HepG2 (cell line): ENCODE results near the gene TMEM41B.

Experiments
- CHD4 ChIP-seq: fragments of 200-600 bp; sonication (generic); IDR thresholded peaks from 2 replicates; pipeline ENCODE4 v1.7.0; 2017; ENCODE audit warnings: mild to moderate bottlenecking, low read length, borderline replicate concordance
- NR1H2 ChIP-seq: sonication (generic); formaldehyde crosslinking; IDR thresholded peaks from 2 replicates; pipeline ENCODE4 v1.8.1; 2022; ENCODE audit warnings: low read depth, missing genetic modification reagents, borderline replicate concordance
- NR3C1 ChIP-seq: sonication (generic); formaldehyde crosslinking; IDR thresholded peaks from 2 replicates; pipeline ENCODE4 v1.4.0; 2020; ENCODE audit warnings: missing genetic modification reagents
- PAF1 ChIP-seq: IDR thresholded peaks from 2 replicates; pipeline ENCODE4 v1.6.1; 2016; ENCODE audit warnings: missing genetic modification reagents, missing compliant biosample characterization
- TF ChIP-seq, protein P1 (sequence below): sonication (generic); formaldehyde crosslinking; IDR thresholded peaks from 2 replicates; pipeline ENCODE4 v1.5.0; 2020; ENCODE audit warnings: mild to moderate bottlenecking, missing genetic modification reagents, moderate library complexity
- TF ChIP-seq, protein P2 (sequence below), 2 experiments: IDR thresholded peaks; 2 replicates each; pipeline ENCODE4 v1.6.1; 2011 to 2012; ENCODE audit warnings: low read length in 2 of 2, borderline replicate concordance in 1 of 2, low read depth in 1 of 2, mild to moderate bottlenecking in 1 of 2, moderate library complexity in 1 of 2

DNA sequence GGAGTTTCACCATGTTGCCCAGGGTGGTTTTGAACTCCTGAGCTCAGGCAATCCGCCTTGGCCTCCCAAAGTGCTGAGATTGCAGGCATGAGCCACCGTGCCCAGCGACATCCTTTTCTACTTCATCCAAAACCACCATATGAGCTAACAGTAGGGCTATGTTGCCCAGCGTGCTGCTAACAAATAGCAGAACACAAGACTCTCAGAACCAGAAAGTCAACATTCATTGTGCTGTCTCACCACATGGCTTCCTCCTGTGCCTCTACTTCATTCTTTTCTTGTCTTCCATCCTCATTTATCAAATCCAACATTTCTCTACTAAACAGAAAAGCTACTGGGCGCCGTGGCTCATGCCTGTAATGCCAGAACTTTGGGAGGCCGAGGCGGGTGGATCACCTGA lies 37.2 kb downstream of the TMEM41B start:
- TF ChIP-seq NR1H2 = no peak
- TF ChIP-seq CHD4 = no peak
- no peak for TF ChIP-seq PAF1 (CRISPR knock-in tag)
- no peak for TF ChIP-seq NR3C1 (CRISPR knock-in tag)
- TF ChIP-seq, protein P1, sequence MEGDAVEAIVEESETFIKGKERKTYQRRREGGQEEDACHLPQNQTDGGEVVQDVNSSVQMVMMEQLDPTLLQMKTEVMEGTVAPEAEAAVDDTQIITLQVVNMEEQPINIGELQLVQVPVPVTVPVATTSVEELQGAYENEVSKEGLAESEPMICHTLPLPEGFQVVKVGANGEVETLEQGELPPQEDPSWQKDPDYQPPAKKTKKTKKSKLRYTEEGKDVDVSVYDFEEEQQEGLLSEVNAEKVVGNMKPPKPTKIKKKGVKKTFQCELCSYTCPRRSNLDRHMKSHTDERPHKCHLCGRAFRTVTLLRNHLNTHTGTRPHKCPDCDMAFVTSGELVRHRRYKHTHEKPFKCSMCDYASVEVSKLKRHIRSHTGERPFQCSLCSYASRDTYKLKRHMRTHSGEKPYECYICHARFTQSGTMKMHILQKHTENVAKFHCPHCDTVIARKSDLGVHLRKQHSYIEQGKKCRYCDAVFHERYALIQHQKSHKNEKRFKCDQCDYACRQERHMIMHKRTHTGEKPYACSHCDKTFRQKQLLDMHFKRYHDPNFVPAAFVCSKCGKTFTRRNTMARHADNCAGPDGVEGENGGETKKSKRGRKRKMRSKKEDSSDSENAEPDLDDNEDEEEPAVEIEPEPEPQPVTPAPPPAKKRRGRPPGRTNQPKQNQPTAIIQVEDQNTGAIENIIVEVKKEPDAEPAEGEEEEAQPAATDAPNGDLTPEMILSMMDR (CRISPR knock-in tag) = no peak
- TF ChIP-seq, protein P2, sequence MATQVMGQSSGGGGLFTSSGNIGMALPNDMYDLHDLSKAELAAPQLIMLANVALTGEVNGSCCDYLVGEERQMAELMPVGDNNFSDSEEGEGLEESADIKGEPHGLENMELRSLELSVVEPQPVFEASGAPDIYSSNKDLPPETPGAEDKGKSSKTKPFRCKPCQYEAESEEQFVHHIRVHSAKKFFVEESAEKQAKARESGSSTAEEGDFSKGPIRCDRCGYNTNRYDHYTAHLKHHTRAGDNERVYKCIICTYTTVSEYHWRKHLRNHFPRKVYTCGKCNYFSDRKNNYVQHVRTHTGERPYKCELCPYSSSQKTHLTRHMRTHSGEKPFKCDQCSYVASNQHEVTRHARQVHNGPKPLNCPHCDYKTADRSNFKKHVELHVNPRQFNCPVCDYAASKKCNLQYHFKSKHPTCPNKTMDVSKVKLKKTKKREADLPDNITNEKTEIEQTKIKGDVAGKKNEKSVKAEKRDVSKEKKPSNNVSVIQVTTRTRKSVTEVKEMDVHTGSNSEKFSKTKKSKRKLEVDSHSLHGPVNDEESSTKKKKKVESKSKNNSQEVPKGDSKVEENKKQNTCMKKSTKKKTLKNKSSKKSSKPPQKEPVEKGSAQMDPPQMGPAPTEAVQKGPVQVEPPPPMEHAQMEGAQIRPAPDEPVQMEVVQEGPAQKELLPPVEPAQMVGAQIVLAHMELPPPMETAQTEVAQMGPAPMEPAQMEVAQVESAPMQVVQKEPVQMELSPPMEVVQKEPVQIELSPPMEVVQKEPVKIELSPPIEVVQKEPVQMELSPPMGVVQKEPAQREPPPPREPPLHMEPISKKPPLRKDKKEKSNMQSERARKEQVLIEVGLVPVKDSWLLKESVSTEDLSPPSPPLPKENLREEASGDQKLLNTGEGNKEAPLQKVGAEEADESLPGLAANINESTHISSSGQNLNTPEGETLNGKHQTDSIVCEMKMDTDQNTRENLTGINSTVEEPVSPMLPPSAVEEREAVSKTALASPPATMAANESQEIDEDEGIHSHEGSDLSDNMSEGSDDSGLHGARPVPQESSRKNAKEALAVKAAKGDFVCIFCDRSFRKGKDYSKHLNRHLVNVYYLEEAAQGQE (IDR thresholded peaks at IDR 0.05; ENCODE audit: borderline replicate concordance in 1 of 2, low read depth in 1 of 2, low read length in 2 of 2) = no peak
